GM21528 (cell line): ENCODE data around the gene FMO1.
"Not testable (repeated sequence)": the region's sequence is repeated elsewhere in the genome, so short reads cannot be mapped to it uniquely, and the experiment has no call there.

Experiments
- ATAC-seq: cut with Tn5 transposase; IDR thresholded peaks from one replicate; pipeline ENCODE4 v1.9.1; 2021; ENCODE audit warnings: mild to moderate bottlenecking, moderate library complexity; ENCODE audit not compliant: unreplicated experiment, low FRiP score

Gene FMO1

GRCh38 chr1:171279234-171279633 is 30.9 kb downstream of the FMO1 start:
- no peak for ATAC-seq

- ATAC-seq, result no peak
Measured at GRCh38 chr1:171279678-171280077, 31.4 kb downstream of the FMO1 start.

GRCh38 chr1:171280599-171280998 is 32.3 kb downstream of the FMO1 start:
- no peak for ATAC-seq

GRCh38 chr1:171286032-171286705 is 37.9 kb downstream of the FMO1 start:
- ATAC-seq, result no peak

- no peak for ATAC-seq
Measured at GRCh38 chr1:171290621-171291020, 42.3 kb downstream of the FMO1 start.

GRCh38 chr1:171292799-171293198 is 44.5 kb downstream of the FMO1 start:
- no peak for ATAC-seq

GRCh38 chr1:171295383-171295782 is 47.1 kb downstream of the FMO1 start:
- ATAC-seq, result not testable (repeated sequence)

- ATAC-seq, result no peak
Measured at GRCh38 chr1:171295821-171296220, 47.5 kb downstream of the FMO1 start.

GRCh38 chr1:171296897-171297296 is 48.6 kb downstream of the FMO1 start:
- no peak for ATAC-seq

- ATAC-seq, result no peak
Measured at GRCh38 chr1:171298696-171299095, 50.4 kb downstream of the FMO1 start.

GRCh38 chr1:171299342-171299741 is 51.0 kb downstream of the FMO1 start:
- ATAC-seq, result no peak

- no peak for ATAC-seq
Measured at GRCh38 chr1:171300401-171300800, 52.1 kb downstream of the FMO1 start.

GRCh38 chr1:171310661-171311087 is 62.4 kb downstream of the FMO1 start:
- no peak for ATAC-seq

GRCh38 chr1:171311771-171312558 is 63.7 kb downstream of the FMO1 start:
- no peak for ATAC-seq

- peak; percentile 50 for ATAC-seq
Measured at GRCh38 chr1:171313319-171313834, 65.1 kb downstream of the FMO1 start.

GRCh38 chr1:171313835-171314320 is 65.6 kb downstream of the FMO1 start, which contains the start of gene FMO4:
FMO4 (plus strand) TSS chr1:171314183; CDS start chr1:171319826, 5,643 bp downstream.
- ATAC-seq, result peak; percentile 100

- ATAC-seq, result no peak
Measured at GRCh38 chr1:171329251-171329650, 81.0 kb downstream of the FMO1 start.

- ATAC-seq, result no peak
Measured at GRCh38 chr1:171334024-171334640, 85.8 kb downstream of the FMO1 start.
